Muscle layer of duodenum (tissue), 2 donors: ENCODE data around the gene CHP2.
"Not testable (repeated sequence)": the region's sequence is repeated elsewhere in the genome, so short reads cannot be mapped to it uniquely, and the experiment has no call there.

ENCODE experiments used
- H3K27ac ChIP-seq: one replicate; pipeline ENCODE4 v1.7.0; 2013; ENCODE audit warnings: mild to moderate bottlenecking, low read length
- H3K27me3 ChIP-seq: one replicate; pipeline ENCODE4 v1.7.0; 2013; ENCODE audit warnings: low read depth, mild to moderate bottlenecking, control low read depth, low read length
- H3K36me3 ChIP-seq, 2 donors: one replicate each; pipeline ENCODE4 v1.7.0; 2013; ENCODE audit warnings: low read length in 2 of 2, control low read depth in 1 of 2, mild to moderate bottlenecking in 1 of 2; ENCODE audit not compliant: insufficient read depth in 2 of 2, control insufficient read depth in 1 of 2
- H3K4me1 ChIP-seq, 2 donors: one replicate each; pipeline ENCODE4 v1.7.0; 2013; ENCODE audit warnings: low read length in 2 of 2, mild to moderate bottlenecking in 2 of 2, control low read depth in 1 of 2, moderate library complexity in 1 of 2; ENCODE audit not compliant: insufficient read depth in 2 of 2, control insufficient read depth in 1 of 2
- H3K4me3 ChIP-seq, 2 donors: one replicate each; pipeline ENCODE4 v1.7.0; 2013; ENCODE audit warnings: low read length in 2 of 2, low read depth in 1 of 2, mild to moderate bottlenecking in 1 of 2
- H3K9me3 ChIP-seq, 2 donors: one replicate each; pipeline ENCODE4 v1.7.0; 2013; ENCODE audit warnings: low read length in 2 of 2, control low read depth in 1 of 2, mild to moderate bottlenecking in 1 of 2; ENCODE audit not compliant: control insufficient read depth in 1 of 2
- donor health status: healthy.

The CHP2 gene

DNA sequence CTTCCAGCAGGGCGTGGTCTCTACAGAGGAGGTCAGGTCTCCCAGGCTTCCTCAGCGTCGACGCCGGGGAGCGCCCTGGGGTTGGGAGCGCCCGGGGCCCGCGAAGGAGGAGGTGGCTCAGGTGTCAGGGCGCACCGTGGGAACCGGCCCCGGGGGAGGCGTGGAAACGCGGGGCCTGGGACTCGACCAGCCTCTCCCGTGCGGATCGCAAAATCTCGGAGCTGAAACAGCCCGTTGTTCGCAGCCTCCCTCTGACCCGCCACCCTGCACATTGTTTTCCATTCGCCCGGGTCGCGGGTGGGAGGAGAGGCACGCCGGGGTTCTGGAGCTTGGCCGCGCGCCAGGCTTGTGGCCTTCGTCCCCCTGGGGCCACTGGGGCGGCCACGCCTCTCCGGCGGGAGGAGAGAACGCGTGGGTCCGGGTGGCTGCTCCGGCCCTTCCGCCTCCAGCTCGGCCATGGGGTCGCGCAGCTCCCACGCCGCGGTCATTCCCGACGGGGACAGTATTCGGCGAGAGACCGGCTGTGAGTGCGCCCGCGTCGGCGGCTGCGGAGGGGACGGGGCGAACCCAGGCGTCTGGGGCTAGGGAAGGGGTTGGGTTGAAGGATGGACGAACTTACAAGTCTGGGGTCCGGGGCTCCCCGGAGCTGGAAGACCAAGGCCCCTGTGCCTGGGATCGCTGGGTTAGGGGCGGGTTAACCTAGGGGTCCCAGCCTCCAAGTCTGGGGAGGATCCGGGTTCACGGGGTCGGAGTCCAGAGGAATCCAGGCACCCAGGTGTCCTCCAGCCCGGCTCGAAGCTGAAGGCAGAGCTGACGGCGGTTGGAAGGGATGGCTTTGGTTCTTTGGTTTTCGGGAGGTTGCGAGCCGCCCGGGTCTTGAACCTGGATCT, at the start of gene CHP2:
Gene CHP2, plus strand, starts transcription at position 433 of the 890 bp plus-strand sequence. Its CDS starts 24 bp downstream, at position 457.
- H3K4me1 ChIP-seq = peaks cover 0 to 12% of the 10 kb centered on the region in 2 donors
- no peaks in the 10 kb centered on the region for H3K36me3 ChIP-seq
- peaks cover 17% of the 10 kb centered on the region for H3K27me3 ChIP-seq
- no peaks in the 10 kb centered on the region for H3K9me3 ChIP-seq
- peak within 1 kb of the TSS; percentile 23 for H3K27ac ChIP-seq
- H3K4me3 ChIP-seq = peak within 1 kb of the TSS; percentile 33 to 58

GRCh38 chr16:23705517-23705902, 49.3 kb upstream of the CHP2 start:
- no peak overlapping the region for H3K4me3 ChIP-seq
- no peak overlapping the region for H3K27ac ChIP-seq
- H3K36me3 ChIP-seq = no peaks in the 10 kb centered on the region
- no peaks in the 10 kb centered on the region for H3K27me3 ChIP-seq
- H3K9me3 ChIP-seq = peaks cover 5 to 22% of the 10 kb centered on the region in 2 donors
- no peaks in the 10 kb centered on the region for H3K4me1 ChIP-seq

DNA sequence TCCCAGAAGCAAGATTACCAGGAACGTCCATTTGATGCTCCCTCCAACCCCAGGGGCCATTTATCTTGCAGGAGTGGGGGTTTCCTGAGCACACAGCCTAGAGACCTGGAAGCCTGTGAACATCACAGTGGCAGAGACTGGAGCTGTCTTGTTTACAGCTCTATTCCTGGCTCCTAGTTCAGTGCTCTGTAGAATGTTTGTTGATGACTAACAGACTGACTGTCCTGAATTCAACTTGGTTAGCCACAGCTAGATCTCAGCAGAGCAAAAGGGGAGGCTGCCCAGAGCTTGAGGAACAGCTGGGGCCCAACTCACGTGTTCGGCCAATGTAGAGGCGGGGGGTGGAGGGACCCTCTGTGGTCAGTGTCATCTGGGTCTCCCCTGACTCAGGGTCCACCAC, 48.4 kb upstream of the CHP2 start:
- Histone ChIP-seq H3K9me3 (peaks cover 5 to 22% of the 10 kb centered on the region in 2 donors), H3K36me3 (peaks cover 0 to 4% of the 10 kb centered on the region in 2 donors), H3K4me1 (no peaks in the 10 kb centered on the region), H3K27me3 (peaks cover 4% of the 10 kb centered on the region), H3K4me3 (no peak overlapping the region), H3K27ac (no peak overlapping the region)

DNA sequence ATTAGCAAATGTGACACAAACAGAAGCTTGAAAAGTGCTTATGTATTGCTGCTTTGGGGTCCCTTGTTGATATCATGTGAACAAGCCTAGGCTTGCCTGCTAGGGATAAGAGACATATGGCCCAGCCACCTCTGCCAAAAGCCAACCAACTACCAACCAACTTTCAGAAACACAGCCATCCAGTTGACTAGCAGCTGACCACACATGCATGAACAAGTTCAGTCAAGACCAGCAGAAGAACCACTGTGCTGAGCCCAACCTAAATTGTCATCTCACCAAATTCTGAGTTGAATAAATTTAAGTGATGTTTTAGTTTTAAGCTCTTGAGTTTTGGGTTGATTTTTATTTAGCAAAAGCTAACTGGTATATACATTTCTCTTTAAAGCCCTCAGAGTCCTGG, 45.3 kb upstream of the CHP2 start:
- Histone ChIP-seq H3K9me3 (peaks cover 5 to 18% of the 10 kb centered on the region in 2 donors), H3K36me3 (peaks cover 0 to 4% of the 10 kb centered on the region in 2 donors), H3K27me3 (peaks cover 12% of the 10 kb centered on the region), H3K4me1 (peaks cover 0 to 4% of the 10 kb centered on the region in 2 donors), H3K4me3 (no peak overlapping the region), H3K27ac (no peak overlapping the region)

DNA sequence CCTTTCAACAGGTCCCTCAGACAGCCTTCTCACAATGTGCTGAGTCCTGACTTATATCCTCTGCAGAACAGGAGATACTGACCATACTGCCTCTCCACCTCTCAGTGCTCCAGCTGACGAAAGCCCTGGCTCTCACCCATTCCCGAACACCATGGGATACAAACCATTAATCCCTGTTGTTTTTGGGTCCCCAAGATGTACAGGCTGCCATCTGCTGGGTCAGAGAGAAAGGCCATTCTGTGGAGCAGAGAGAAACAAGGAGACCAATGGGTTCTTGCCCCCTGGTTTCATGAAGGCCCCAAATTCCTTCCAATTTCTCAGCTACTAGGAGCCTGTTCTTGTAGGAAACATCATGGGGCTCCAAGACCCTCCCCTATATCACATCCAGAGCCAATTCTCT, 44.8 kb upstream of the CHP2 start:
- Histone ChIP-seq H3K4me1 (peaks cover 0 to 4% of the 10 kb centered on the region in 2 donors), H3K9me3 (peaks cover 5 to 18% of the 10 kb centered on the region in 2 donors), H3K27ac (no peak overlapping the region), H3K27me3 (peaks cover 12% of the 10 kb centered on the region), H3K36me3 (peaks cover 0 to 4% of the 10 kb centered on the region in 2 donors), H3K4me3 (no peak overlapping the region)

GRCh38 chr16:23710504-23710903, 44.3 kb upstream of the CHP2 start:
- Histone ChIP-seq H3K4me1 (peaks cover 0 to 4% of the 10 kb centered on the region in 2 donors), H3K36me3 (peaks cover 0 to 4% of the 10 kb centered on the region in 2 donors), H3K27ac (no peak overlapping the region), H3K9me3 (peaks cover 5 to 18% of the 10 kb centered on the region in 2 donors), H3K27me3 (peaks cover 12% of the 10 kb centered on the region), H3K4me3 (no peak overlapping the region)

DNA sequence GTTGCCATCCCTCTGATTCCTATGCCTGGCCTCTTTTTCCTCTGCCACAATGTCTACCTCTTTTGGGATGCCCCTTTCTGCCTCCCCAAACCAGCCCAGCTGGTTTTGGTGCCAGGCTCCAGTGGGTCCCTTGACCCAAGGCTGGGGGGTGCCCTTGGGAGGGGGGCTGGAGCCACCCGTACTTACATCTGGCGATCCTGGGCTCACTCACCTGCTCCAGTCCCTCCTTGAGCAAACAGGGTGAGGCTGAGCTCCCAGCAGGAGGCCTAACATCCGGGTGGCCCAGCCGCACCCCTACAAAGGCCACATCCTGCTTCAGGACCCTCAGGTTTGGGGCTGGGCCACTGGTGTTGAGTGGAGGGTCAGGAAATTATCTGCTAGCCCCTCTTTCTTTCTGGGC, 43.0 kb upstream of the CHP2 start:
- Histone ChIP-seq H3K36me3 (peaks cover 0 to 4% of the 10 kb centered on the region in 2 donors), H3K27ac (peak overlapping the region; percentile 69), H3K27me3 (peaks cover 12% of the 10 kb centered on the region), H3K9me3 (peaks cover 5 to 18% of the 10 kb centered on the region in 2 donors), H3K4me3 (no peak overlapping the region), H3K4me1 (peaks cover 0 to 4% of the 10 kb centered on the region in 2 donors)

DNA sequence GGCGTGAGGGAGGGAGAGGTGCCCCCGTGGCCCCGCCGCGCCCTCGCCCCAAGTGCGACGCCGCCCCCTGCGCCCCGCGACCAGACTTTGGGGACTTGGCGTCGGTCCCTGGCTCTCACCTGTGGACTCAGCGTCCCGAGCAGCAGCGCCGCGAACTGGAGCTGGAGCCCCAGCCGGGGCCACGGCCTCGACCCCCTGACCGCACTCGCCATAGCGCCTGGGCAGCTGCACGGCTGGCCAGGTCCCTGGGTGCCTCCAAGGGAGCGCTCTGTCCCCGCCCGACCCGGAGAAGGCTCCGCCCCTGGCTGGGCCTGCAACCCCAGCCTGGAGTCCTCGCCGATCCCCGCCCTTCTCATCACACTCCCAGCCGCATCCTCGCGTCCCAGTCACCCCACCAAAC, 41.9 kb upstream of the CHP2 start, which contains the start of gene ERN2:
Gene ERN2, minus strand, starts transcription at position 247 of the 400 bp plus-strand sequence. Its CDS starts 35 bp downstream, at position 212.
- H3K27me3 ChIP-seq = peaks cover 12% of the 10 kb centered on the region
- H3K4me3 ChIP-seq = peak within 1 kb of the TSS in 1 of 2 donors; percentile 48

GRCh38 chr16:23716484-23716883, 38.3 kb upstream of the CHP2 start:
- H3K4me1 ChIP-seq = peaks cover 0 to 4% of the 10 kb centered on the region in 2 donors
- H3K27ac ChIP-seq = no peak overlapping the region
- H3K27me3 ChIP-seq = peaks cover 8% of the 10 kb centered on the region
- no peak overlapping the region for H3K4me3 ChIP-seq
- H3K9me3 ChIP-seq = no peaks in the 10 kb centered on the region
- no peaks in the 10 kb centered on the region for H3K36me3 ChIP-seq

More for the DNA sequence above, 41.9 kb upstream of the CHP2 start, which contains the start of gene ERN2:
- peak within 1 kb of the TSS; percentile 69 for H3K27ac ChIP-seq
- peaks cover 0 to 4% of the 10 kb centered on the region in 2 donors for H3K4me1 ChIP-seq
- peaks cover 0 to 4% of the 10 kb centered on the region in 2 donors for H3K36me3 ChIP-seq
- H3K9me3 ChIP-seq = peaks cover 5 to 18% of the 10 kb centered on the region in 2 donors

DNA sequence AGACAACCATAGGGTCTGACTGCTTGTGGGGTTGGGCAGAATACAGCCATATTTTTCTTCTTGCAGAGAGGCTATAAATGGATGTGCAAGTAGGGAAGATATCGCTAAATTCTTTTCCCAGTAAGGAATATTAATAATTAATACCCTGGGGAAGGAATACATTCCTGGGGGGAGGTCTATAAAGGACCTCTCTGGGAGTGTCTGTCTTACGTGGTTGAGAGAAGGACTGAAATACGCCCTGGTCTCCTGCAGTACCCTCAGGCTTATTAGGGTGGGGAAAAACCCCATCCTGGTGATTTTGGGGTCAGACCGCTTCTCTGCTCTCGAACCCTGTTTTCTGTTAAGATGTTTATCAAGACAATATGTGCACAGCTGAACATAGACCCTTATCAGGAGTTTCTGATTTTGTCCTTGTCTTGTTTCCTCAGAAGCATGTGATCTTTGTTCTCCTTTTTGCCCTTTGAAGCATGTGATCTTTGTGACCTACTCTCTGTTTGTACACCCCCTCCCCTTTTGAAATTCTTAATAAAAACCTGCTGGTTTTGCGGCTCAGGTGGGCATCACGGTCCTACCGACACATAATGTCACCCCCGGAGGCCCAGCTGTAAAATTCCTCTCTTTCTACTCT, 32.1 kb upstream of the CHP2 start:
- H3K36me3 ChIP-seq, H3K9me3 ChIP-seq, H3K27ac ChIP-seq, H3K27me3 ChIP-seq, H3K4me3 ChIP-seq, H3K4me1 ChIP-seq: not testable (repeated sequence)

DNA sequence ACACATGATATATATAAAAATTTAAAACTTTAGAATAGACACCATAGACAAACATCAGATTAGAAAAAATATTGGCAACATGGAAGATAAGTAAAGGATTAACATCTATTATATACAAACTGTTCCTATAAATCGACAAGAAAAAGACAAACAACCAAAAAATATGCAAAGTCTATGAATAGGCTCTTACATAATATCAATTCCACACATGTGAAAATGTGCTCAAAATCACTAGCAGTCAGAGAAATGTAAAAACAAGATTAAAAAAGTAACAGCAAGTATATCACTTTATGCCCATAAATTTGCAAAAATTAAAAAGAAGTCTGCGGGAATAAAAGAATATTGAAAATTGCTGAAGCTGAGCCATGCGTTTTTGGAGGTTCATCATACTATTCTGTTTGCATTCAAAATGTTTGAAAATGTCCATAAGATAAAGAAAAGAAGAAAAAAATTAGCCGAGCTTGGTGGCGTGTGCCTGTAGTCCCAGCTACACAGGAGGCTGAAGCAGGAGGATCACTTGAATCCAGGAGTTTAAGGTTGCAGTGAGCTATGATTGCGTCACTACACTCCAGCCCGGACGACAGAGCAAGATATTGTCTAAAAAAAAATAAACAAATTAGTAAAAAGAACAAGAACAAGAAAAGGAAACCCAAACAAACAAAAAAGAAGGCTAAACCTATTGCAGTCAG, 30.6 kb upstream of the CHP2 start:
- no peaks in the 10 kb centered on the region for H3K27me3 ChIP-seq
- H3K4me3 ChIP-seq = no peak overlapping the region
- peaks cover 0 to 7% of the 10 kb centered on the region in 2 donors for H3K9me3 ChIP-seq
- H3K27ac ChIP-seq = no peak overlapping the region
- H3K4me1 ChIP-seq = no peaks in the 10 kb centered on the region
- H3K36me3 ChIP-seq = no peaks in the 10 kb centered on the region
